Activated naive CD4-positive, alpha-beta T cell treated with anti-CD3 and anti-CD28 coated beads, Interleukin-2, amount 50 U/mL, for 24 hours (primary cell): ENCODE results near the gene TSPAN12.
"Not testable (repeated sequence)": the region's sequence is repeated elsewhere in the genome, so short reads cannot be mapped to it uniquely, and the experiment has no call there.

Experiments used
- H3K27ac Mint-ChIP-seq: one replicate; pipeline ENCODE4 v1.8.0; 2021; ENCODE audit warnings: mild to moderate bottlenecking, mixed read lengths
- H3K27me3 Mint-ChIP-seq: one replicate; pipeline ENCODE4 v1.8.0; 2021; ENCODE audit warnings: mixed read lengths
- H3K36me3 Mint-ChIP-seq: one replicate; pipeline ENCODE4 v1.8.0; 2021; ENCODE audit warnings: mixed read lengths
- H3K4me1 Mint-ChIP-seq: one replicate; pipeline ENCODE4 v1.8.0; 2021; ENCODE audit warnings: mixed read lengths
- H3K4me3 Mint-ChIP-seq: one replicate; pipeline ENCODE4 v1.8.0; 2021; ENCODE audit warnings: mild to moderate bottlenecking, mixed read lengths
- H3K9me3 Mint-ChIP-seq: one replicate; pipeline ENCODE4 v1.8.0; 2021; ENCODE audit warnings: mixed read lengths

Gene TSPAN12

GRCh38 chr7:120857588-120858573 is at the start of gene TSPAN12:
TSPAN12 (minus strand) TSS chr7:120858144; CDS start chr7:120856763, 1,381 bp downstream.
- peaks cover 13% of the 10 kb centered on the region for H3K4me1 Mint-ChIP-seq
- peak within 1 kb of the TSS; percentile 88 for H3K4me3 Mint-ChIP-seq
- peaks cover 2% of the 10 kb centered on the region for H3K36me3 Mint-ChIP-seq
- no peak within 1 kb of the TSS for H3K27ac Mint-ChIP-seq
- H3K9me3 Mint-ChIP-seq, result no peaks in the 10 kb centered on the region
- peaks cover 46% of the 10 kb centered on the region for H3K27me3 Mint-ChIP-seq

GRCh38 chr7:120898715-120899499 is 41.0 kb upstream of the TSPAN12 start:
- peaks cover 2% of the 10 kb centered on the region for H3K36me3 Mint-ChIP-seq
- H3K4me3 Mint-ChIP-seq, result no peak overlapping the region

GRCh38 chr7:120895253-120895652 is 37.3 kb upstream of the TSPAN12 start:
- not testable (repeated sequence) for H3K4me1 Mint-ChIP-seq, H3K27ac Mint-ChIP-seq, H3K9me3 Mint-ChIP-seq

More at GRCh38 chr7:120898715-120899499, 41.0 kb upstream of the TSPAN12 start:
- Mint-ChIP-seq H3K4me1 (no peaks in the 10 kb centered on the region), H3K27me3 (peaks cover 5% of the 10 kb centered on the region), H3K27ac (no peak overlapping the region), H3K9me3 (peaks cover 5% of the 10 kb centered on the region)

GRCh38 chr7:120885602-120886001 is 27.7 kb upstream of the TSPAN12 start:
- not testable (repeated sequence) for H3K4me1 Mint-ChIP-seq, H3K36me3 Mint-ChIP-seq, H3K9me3 Mint-ChIP-seq, H3K4me3 Mint-ChIP-seq, H3K27ac Mint-ChIP-seq, H3K27me3 Mint-ChIP-seq

More at GRCh38 chr7:120895253-120895652, 37.3 kb upstream of the TSPAN12 start:
- H3K4me3 Mint-ChIP-seq, H3K27me3 Mint-ChIP-seq, H3K36me3 Mint-ChIP-seq: not testable (repeated sequence)

GRCh38 chr7:120877701-120878100 is 19.8 kb upstream of the TSPAN12 start:
- Mint-ChIP-seq H3K4me1 (no peaks in the 10 kb centered on the region), H3K4me3 (no peak overlapping the region), H3K36me3 (no peaks in the 10 kb centered on the region), H3K27me3 (peaks cover 4% of the 10 kb centered on the region), H3K27ac (no peak overlapping the region), H3K9me3 (no peaks in the 10 kb centered on the region)

GRCh38 chr7:120876922-120877321 is 19.0 kb upstream of the TSPAN12 start:
- Mint-ChIP-seq H3K4me3 (no peak overlapping the region), H3K36me3 (no peaks in the 10 kb centered on the region), H3K27ac (no peak overlapping the region), H3K9me3 (no peaks in the 10 kb centered on the region), H3K4me1 (no peaks in the 10 kb centered on the region), H3K27me3 (peaks cover 4% of the 10 kb centered on the region)

GRCh38 chr7:120874722-120875121 is 16.8 kb upstream of the TSPAN12 start:
- Mint-ChIP-seq H3K36me3 (no peaks in the 10 kb centered on the region), H3K4me3 (no peak overlapping the region), H3K27ac (no peak overlapping the region), H3K9me3 (no peaks in the 10 kb centered on the region), H3K27me3 (peaks cover 8% of the 10 kb centered on the region), H3K4me1 (no peaks in the 10 kb centered on the region)

GRCh38 chr7:120874016-120874415 is 16.1 kb upstream of the TSPAN12 start:
- no peaks in the 10 kb centered on the region for H3K36me3 Mint-ChIP-seq
- no peaks in the 10 kb centered on the region for H3K4me1 Mint-ChIP-seq
- no peak overlapping the region for H3K27ac Mint-ChIP-seq
- H3K9me3 Mint-ChIP-seq, result no peaks in the 10 kb centered on the region
- H3K27me3 Mint-ChIP-seq, result peaks cover 8% of the 10 kb centered on the region
- no peak overlapping the region for H3K4me3 Mint-ChIP-seq

GRCh38 chr7:120873401-120873800 is 15.5 kb upstream of the TSPAN12 start:
- H3K4me1 Mint-ChIP-seq, result no peaks in the 10 kb centered on the region
- H3K36me3 Mint-ChIP-seq, result no peaks in the 10 kb centered on the region
- no peaks in the 10 kb centered on the region for H3K9me3 Mint-ChIP-seq
- H3K27me3 Mint-ChIP-seq, result peaks cover 8% of the 10 kb centered on the region
- H3K27ac Mint-ChIP-seq, result no peak overlapping the region
- no peak overlapping the region for H3K4me3 Mint-ChIP-seq

GRCh38 chr7:120869700-120870099 is 11.8 kb upstream of the TSPAN12 start:
- H3K9me3 Mint-ChIP-seq, result no peaks in the 10 kb centered on the region
- H3K27me3 Mint-ChIP-seq, result peaks cover 12% of the 10 kb centered on the region
- no peak overlapping the region for H3K27ac Mint-ChIP-seq
- H3K4me3 Mint-ChIP-seq, result no peak overlapping the region
- H3K4me1 Mint-ChIP-seq, result no peaks in the 10 kb centered on the region
- no peaks in the 10 kb centered on the region for H3K36me3 Mint-ChIP-seq

GRCh38 chr7:120867932-120868331 is 10.0 kb upstream of the TSPAN12 start:
- H3K36me3 Mint-ChIP-seq, result no peaks in the 10 kb centered on the region
- H3K4me1 Mint-ChIP-seq, result no peaks in the 10 kb centered on the region
- H3K9me3 Mint-ChIP-seq, result no peaks in the 10 kb centered on the region
- H3K4me3 Mint-ChIP-seq, result no peak overlapping the region
- peaks cover 14% of the 10 kb centered on the region for H3K27me3 Mint-ChIP-seq
- H3K27ac Mint-ChIP-seq, result no peak overlapping the region

- H3K9me3 Mint-ChIP-seq, result no peaks in the 10 kb centered on the region
- no peaks in the 10 kb centered on the region for H3K36me3 Mint-ChIP-seq
- no peak overlapping the region for H3K27ac Mint-ChIP-seq
- H3K4me1 Mint-ChIP-seq, result no peaks in the 10 kb centered on the region
- peaks cover 21% of the 10 kb centered on the region for H3K27me3 Mint-ChIP-seq
- no peak overlapping the region for H3K4me3 Mint-ChIP-seq
Observed at GRCh38 chr7:120865191-120865981, 7.4 kb upstream of the TSPAN12 start.

- Mint-ChIP-seq H3K27me3 (peaks cover 24% of the 10 kb centered on the region), H3K27ac (no peak overlapping the region), H3K36me3 (no peaks in the 10 kb centered on the region), H3K4me1 (no peaks in the 10 kb centered on the region), H3K4me3 (no peak overlapping the region), H3K9me3 (no peaks in the 10 kb centered on the region)
Observed at GRCh38 chr7:120864141-120864900, 6.4 kb upstream of the TSPAN12 start.

- H3K27ac Mint-ChIP-seq, result no peak overlapping the region
- H3K4me3 Mint-ChIP-seq, result no peak overlapping the region
- no peaks in the 10 kb centered on the region for H3K36me3 Mint-ChIP-seq
- H3K27me3 Mint-ChIP-seq, result peaks cover 32% of the 10 kb centered on the region
- no peaks in the 10 kb centered on the region for H3K9me3 Mint-ChIP-seq
- H3K4me1 Mint-ChIP-seq, result no peaks in the 10 kb centered on the region
Observed at GRCh38 chr7:120862987-120863590, 5.1 kb upstream of the TSPAN12 start.
